Neural progenitor cell (in vitro differentiated cells): ENCODE data around the gene TRUB1.

Experiments
- CTCF ChIP-seq: fragments of 200-600 bp; sonication (generic); IDR thresholded peaks from 2 replicates; pipeline ENCODE4 v1.5.1; 2017; ENCODE audit warnings: antibody characterized with exemption, mild to moderate bottlenecking
- EZH2 ChIP-seq: fragments of 200-600 bp; sonication (generic); IDR thresholded peaks from 2 replicates; pipeline ENCODE4 v1.6.1; 2017; ENCODE audit warnings: antibody characterized with exemption, mild to moderate bottlenecking, moderate library complexity
- EZH2phosphoT487 ChIP-seq: fragments of 200-600 bp; sonication (generic); IDR thresholded peaks from 2 replicates; pipeline ENCODE4 v1.6.1; 2017; ENCODE audit warnings: antibody characterized with exemption

GRCh38 chr10:114990586-114990985 is 52.6 kb downstream of the TRUB1 start:
- TF ChIP-seq CTCF, result no peak
- no peak for TF ChIP-seq EZH2
- TF ChIP-seq EZH2phosphoT487, result no peak
